Naive thymus-derived CD8-positive, alpha-beta T cell (primary cell): ENCODE measurements around the gene BRINP3. TPM values are rescaled to one million over a fixed set of nuclear protein-coding genes. Genes with fewer than 3 reads are reported as not detected.

Experiments
- ATAC-seq, 2 donors: fragments of 150-1000 bp; cut with Tn5 transposase in 1 of 2; sonication (Bioruptor Pico), chemical (Tn5 transposase) in 1 of 2; 1 replicate in 1 of 2; 2 replicates in 1 of 2; pipeline ENCODE4 v1.10.0; 2021; ENCODE audit warnings: mild to moderate bottlenecking in 2 of 2, moderate library complexity in 2 of 2
- POLR2A ChIA-PET: fragments of 350-600 bp; sonication (Branson Sonifier 250); formaldehyde crosslinking; loops from one replicate; lab custom pipeline; 2021; ENCODE audit warnings: antibody characterized with exemption; lab: Charles Lee
- DNase-seq, 10 donors: peaks; one replicate each; pipeline versions ENCODE4 v3.0.0 to v3.0.0-alpha.2; 2020 to 2022
- H3K27ac Mint-ChIP-seq, 10 donors: one replicate each; pipeline ENCODE4 v1.8.0; 2020 to 2022; ENCODE audit warnings: mild to moderate bottlenecking in 10 of 10, mixed read lengths in 10 of 10, moderate library complexity in 4 of 10, inconsistent platforms in 1 of 10
- H3K27me3 Mint-ChIP-seq, 5 donors: one replicate each; pipeline ENCODE4 v1.8.0; 2021 to 2022; ENCODE audit warnings: mixed read lengths in 5 of 5
- H3K36me3 Mint-ChIP-seq, 3 donors: one replicate each; pipeline ENCODE4 v1.8.0; 2020 to 2022; ENCODE audit warnings: mixed read lengths in 3 of 3, mild to moderate bottlenecking in 2 of 3, inconsistent platforms in 1 of 3
- H3K4me1 Mint-ChIP-seq, 4 donors: one replicate each; pipeline ENCODE4 v1.8.0; 2021 to 2022; ENCODE audit warnings: mixed read lengths in 4 of 4
- H3K4me3 Mint-ChIP-seq, 10 donors: one replicate each; pipeline ENCODE4 v1.8.0; 2020 to 2022; ENCODE audit warnings: mild to moderate bottlenecking in 10 of 10, mixed read lengths in 10 of 10, moderate library complexity in 6 of 10, inconsistent platforms in 1 of 10
- H3K9me3 Mint-ChIP-seq, 9 donors: one replicate each; pipeline ENCODE4 v1.8.0; 2020 to 2022; ENCODE audit warnings: mixed read lengths in 9 of 9, mild to moderate bottlenecking in 3 of 9, inconsistent platforms in 1 of 9, moderate library complexity in 1 of 9
- polyA plus RNA-seq, 3 donors: library from polyadenylated mRNA; unstranded; fragments of 300-500 nt; fragmentation: Illumina TruSeq; gene quantifications; one replicate each; pipeline ENCODE4 v1.2.3, GENCODE V29; 2021
- total RNA-seq, 8 experiments: library from RNA in 2 of 8; stranded (reverse) in 2 of 8; gene quantifications; one replicate each; pipeline ENCODE4 v1.2.3 and lab custom pipeline; 2021 to 2026

BRINP3 gene
- total and polyA plus RNA-seq, 5 experiments from 2014 or later = not detected

- H3K9me3 Mint-ChIP-seq = peaks cover 0 to 18% (median 6%) of the 10 kb centered on the region in 9 donors
Measured at GRCh38 chr1:190104961-190105360, 372.7 kb downstream of the BRINP3 start.

GRCh38 chr1:190102757-190103326 is 374.8 kb downstream of the BRINP3 start:
- H3K4me3 Mint-ChIP-seq = no peak overlapping the region
- peaks cover 2 to 14% (median 8%) of the 10 kb centered on the region in 9 donors for H3K9me3 Mint-ChIP-seq
- no peaks in the 10 kb centered on the region for H3K27me3 Mint-ChIP-seq
- no peak overlapping the region for H3K27ac Mint-ChIP-seq
- POLR2A ChIA-PET = no interaction called here
- no peak for ATAC-seq
- DNase-seq = no peak
- H3K4me1 Mint-ChIP-seq = no peaks in the 10 kb centered on the region
- no peaks in the 10 kb centered on the region for H3K36me3 Mint-ChIP-seq

More at GRCh38 chr1:190104961-190105360, 372.7 kb downstream of the BRINP3 start:
- no peak overlapping the region for H3K27ac Mint-ChIP-seq
- POLR2A ChIA-PET = no interaction called here
- DNase-seq (no peak), ATAC-seq (no peak)
- H3K4me1 Mint-ChIP-seq = no peaks in the 10 kb centered on the region
- H3K4me3 Mint-ChIP-seq = no peak overlapping the region
- no peaks in the 10 kb centered on the region for H3K27me3 Mint-ChIP-seq
- no peaks in the 10 kb centered on the region for H3K36me3 Mint-ChIP-seq

- Mint-ChIP-seq H3K27me3 (no peaks in the 10 kb centered on the region), H3K36me3 (no peaks in the 10 kb centered on the region), H3K4me3 (no peak overlapping the region), H3K4me1 (no peaks in the 10 kb centered on the region), H3K9me3 (peaks cover 0 to 10% (median 6%) of the 10 kb centered on the region in 9 donors), H3K27ac (no peak overlapping the region)
- DNase-seq (no peak), ATAC-seq (no peak)
- POLR2A ChIA-PET = no interaction called here
Measured at GRCh38 chr1:190101756-190102155, 375.9 kb downstream of the BRINP3 start.

- H3K4me1 Mint-ChIP-seq = no peaks in the 10 kb centered on the region
- H3K27me3 Mint-ChIP-seq = no peaks in the 10 kb centered on the region
- ATAC-seq = no peak
- DNase-seq = no peak
- peaks cover 2 to 14% (median 8%) of the 10 kb centered on the region in 9 donors for H3K9me3 Mint-ChIP-seq
- H3K27ac Mint-ChIP-seq = no peak overlapping the region
- no peak overlapping the region for H3K4me3 Mint-ChIP-seq
- POLR2A ChIA-PET = no interaction called here
- H3K36me3 Mint-ChIP-seq = no peaks in the 10 kb centered on the region
Measured at GRCh38 chr1:190098756-190099155, 378.9 kb downstream of the BRINP3 start.

- Mint-ChIP-seq H3K4me3 (no peak overlapping the region), H3K9me3 (peaks cover 2 to 14% (median 8%) of the 10 kb centered on the region in 9 donors), H3K27me3 (no peaks in the 10 kb centered on the region), H3K27ac (no peak overlapping the region), H3K4me1 (no peaks in the 10 kb centered on the region), H3K36me3 (no peaks in the 10 kb centered on the region)
- ATAC-seq = no peak
- POLR2A ChIA-PET = no interaction called here
- DNase-seq = no peak
Measured at GRCh38 chr1:190098107-190098506, 379.6 kb downstream of the BRINP3 start.

GRCh38 chr1:190095596-190095995 is 382.1 kb downstream of the BRINP3 start:
- Mint-ChIP-seq H3K9me3 (peaks cover 0 to 21% (median 8%) of the 10 kb centered on the region in 9 donors), H3K36me3 (no peaks in the 10 kb centered on the region), H3K4me3 (no peak overlapping the region), H3K4me1 (no peaks in the 10 kb centered on the region), H3K27me3 (no peaks in the 10 kb centered on the region), H3K27ac (no peak overlapping the region)
- POLR2A ChIA-PET = no interaction called here
- DNase-seq = no peak
- ATAC-seq = no peak

- Mint-ChIP-seq H3K27me3 (no peaks in the 10 kb centered on the region), H3K9me3 (peaks cover 0 to 8% (median 3%) of the 10 kb centered on the region in 9 donors), H3K4me3 (no peak overlapping the region), H3K36me3 (no peaks in the 10 kb centered on the region), H3K27ac (no peak overlapping the region), H3K4me1 (no peaks in the 10 kb centered on the region)
- ATAC-seq = no peak
- DNase-seq = no peak
- POLR2A ChIA-PET = no interaction called here
Measured at GRCh38 chr1:190084552-190084951, 393.1 kb downstream of the BRINP3 start.

GRCh38 chr1:190068304-190068703 is 409.4 kb downstream of the BRINP3 start:
- H3K4me1 Mint-ChIP-seq = no peaks in the 10 kb centered on the region
- H3K27me3 Mint-ChIP-seq = no peaks in the 10 kb centered on the region
- DNase-seq (no peak), ATAC-seq (no peak)
- no peak overlapping the region for H3K27ac Mint-ChIP-seq
- no peak overlapping the region for H3K4me3 Mint-ChIP-seq
- H3K9me3 Mint-ChIP-seq = peaks cover 6 to 29% (median 12%) of the 10 kb centered on the region in 9 donors
- POLR2A ChIA-PET = no interaction called here
- H3K36me3 Mint-ChIP-seq = no peaks in the 10 kb centered on the region

GRCh38 chr1:190067592-190067991 is 410.1 kb downstream of the BRINP3 start:
- Mint-ChIP-seq H3K27me3 (no peaks in the 10 kb centered on the region), H3K27ac (no peak overlapping the region), H3K36me3 (no peaks in the 10 kb centered on the region), H3K4me1 (no peaks in the 10 kb centered on the region), H3K4me3 (no peak overlapping the region), H3K9me3 (peaks cover 5 to 25% (median 11%) of the 10 kb centered on the region in 9 donors)
- no peak for ATAC-seq
- POLR2A ChIA-PET = no interaction called here
- no peak for DNase-seq

- Mint-ChIP-seq H3K36me3 (no peaks in the 10 kb centered on the region), H3K9me3 (peaks cover 4 to 22% (median 11%) of the 10 kb centered on the region in 9 donors)
- POLR2A ChIA-PET = no interaction called here
Measured at GRCh38 chr1:190066011-190066410, 411.7 kb downstream of the BRINP3 start.

GRCh38 chr1:190049314-190049713 is 428.4 kb downstream of the BRINP3 start:
- H3K9me3 Mint-ChIP-seq = peaks cover 2 to 31% (median 11%) of the 10 kb centered on the region in 9 donors
- no peaks in the 10 kb centered on the region for H3K36me3 Mint-ChIP-seq
- DNase-seq = no peak
- H3K4me1 Mint-ChIP-seq = no peaks in the 10 kb centered on the region
- no peaks in the 10 kb centered on the region for H3K27me3 Mint-ChIP-seq
- POLR2A ChIA-PET = no interaction called here
- no peak for ATAC-seq
- H3K27ac Mint-ChIP-seq = no peak overlapping the region
- no peak overlapping the region for H3K4me3 Mint-ChIP-seq

More at GRCh38 chr1:190066011-190066410, 411.7 kb downstream of the BRINP3 start:
- no peak for DNase-seq
- Mint-ChIP-seq H3K4me1 (no peaks in the 10 kb centered on the region), H3K27ac (no peak overlapping the region), H3K27me3 (no peaks in the 10 kb centered on the region), H3K4me3 (no peak overlapping the region)
- ATAC-seq = no peak
